ENCODE results near the gene MYO1E.

Gene MYO1E

DNA sequence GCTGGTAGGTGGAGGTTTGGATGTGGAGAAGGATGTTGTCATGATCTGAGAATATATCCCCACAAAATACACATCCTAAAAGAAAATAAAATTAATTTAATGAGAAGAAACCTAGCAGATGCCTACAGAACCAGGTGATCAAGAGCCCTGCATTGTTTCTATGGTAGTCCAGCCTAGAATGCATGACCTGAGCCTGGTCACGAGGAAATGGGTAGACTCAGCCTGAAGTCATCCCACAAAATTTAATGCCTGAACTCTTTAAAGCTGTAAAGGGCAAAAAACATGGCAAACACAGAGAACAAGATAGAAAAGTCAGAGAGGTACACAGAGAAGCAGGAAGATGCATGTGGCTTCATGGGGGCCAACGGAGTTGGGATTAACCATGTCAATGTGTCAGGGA lies 130.0 kb downstream of the MYO1E start:
- TF ChIP-seq OSR1 (CRISPR knock-in tag; IDR thresholded peaks at IDR 0.05): no peak
- TF ChIP-seq ZFP3 (CRISPR knock-in tag; IDR thresholded peaks at IDR 0.05): no peak
- TF ChIP-seq TOX (CRISPR knock-in tag; IDR thresholded peaks at IDR 0.05; ENCODE audit: borderline replicate concordance): no peak
- no peak for TF ChIP-seq ISL1 (CRISPR knock-in tag; IDR thresholded peaks at IDR 0.05)
- no peak for TF ChIP-seq RARB (CRISPR knock-in tag; IDR thresholded peaks at IDR 0.05)
- TF ChIP-seq ZNF70 (CRISPR knock-in tag; IDR thresholded peaks at IDR 0.05): no peak

DNA sequence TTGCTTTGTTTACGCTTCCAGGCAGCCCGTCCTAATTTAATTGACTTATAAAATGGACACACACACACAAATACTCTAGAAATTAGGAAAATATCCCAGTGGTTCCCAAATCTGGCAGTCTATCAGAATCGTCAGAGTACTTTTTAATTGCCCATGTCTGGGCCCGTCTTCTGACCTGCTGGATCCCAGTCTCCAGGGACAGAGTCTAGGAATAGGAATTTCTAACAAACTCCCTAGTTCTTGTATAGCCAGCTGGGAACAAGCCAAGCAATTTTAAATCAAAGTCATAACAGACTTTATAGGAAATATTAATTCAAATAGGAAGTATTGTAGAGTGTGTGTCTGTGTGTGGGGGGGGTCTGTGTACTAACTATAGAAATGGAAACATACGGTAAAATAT lies 132.6 kb downstream of the MYO1E start:
- no peak for TF ChIP-seq ESRRG (CRISPR knock-in tag; IDR thresholded peaks at IDR 0.05)
- TF ChIP-seq, protein P1, sequence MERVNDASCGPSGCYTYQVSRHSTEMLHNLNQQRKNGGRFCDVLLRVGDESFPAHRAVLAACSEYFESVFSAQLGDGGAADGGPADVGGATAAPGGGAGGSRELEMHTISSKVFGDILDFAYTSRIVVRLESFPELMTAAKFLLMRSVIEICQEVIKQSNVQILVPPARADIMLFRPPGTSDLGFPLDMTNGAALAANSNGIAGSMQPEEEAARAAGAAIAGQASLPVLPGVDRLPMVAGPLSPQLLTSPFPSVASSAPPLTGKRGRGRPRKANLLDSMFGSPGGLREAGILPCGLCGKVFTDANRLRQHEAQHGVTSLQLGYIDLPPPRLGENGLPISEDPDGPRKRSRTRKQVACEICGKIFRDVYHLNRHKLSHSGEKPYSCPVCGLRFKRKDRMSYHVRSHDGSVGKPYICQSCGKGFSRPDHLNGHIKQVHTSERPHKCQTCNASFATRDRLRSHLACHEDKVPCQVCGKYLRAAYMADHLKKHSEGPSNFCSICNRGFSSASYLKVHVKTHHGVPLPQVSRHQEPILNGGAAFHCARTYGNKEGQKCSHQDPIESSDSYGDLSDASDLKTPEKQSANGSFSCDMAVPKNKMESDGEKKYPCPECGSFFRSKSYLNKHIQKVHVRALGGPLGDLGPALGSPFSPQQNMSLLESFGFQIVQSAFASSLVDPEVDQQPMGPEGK (CRISPR knock-in tag; IDR thresholded peaks at IDR 0.05; ENCODE audit: borderline replicate concordance): no peak
- no peak for TF ChIP-seq ZNF70 (CRISPR knock-in tag; IDR thresholded peaks at IDR 0.05)
- no peak for TF ChIP-seq ZC3H10 (CRISPR knock-in tag; IDR thresholded peaks at IDR 0.05)
- TF ChIP-seq TCF4 (CRISPR knock-in tag; IDR thresholded peaks at IDR 0.05; ENCODE audit: borderline replicate concordance): no peak
- no peak for TF ChIP-seq PPARA (CRISPR knock-in tag; IDR thresholded peaks at IDR 0.05; ENCODE audit: borderline replicate concordance)
- TF ChIP-seq, protein P2, sequence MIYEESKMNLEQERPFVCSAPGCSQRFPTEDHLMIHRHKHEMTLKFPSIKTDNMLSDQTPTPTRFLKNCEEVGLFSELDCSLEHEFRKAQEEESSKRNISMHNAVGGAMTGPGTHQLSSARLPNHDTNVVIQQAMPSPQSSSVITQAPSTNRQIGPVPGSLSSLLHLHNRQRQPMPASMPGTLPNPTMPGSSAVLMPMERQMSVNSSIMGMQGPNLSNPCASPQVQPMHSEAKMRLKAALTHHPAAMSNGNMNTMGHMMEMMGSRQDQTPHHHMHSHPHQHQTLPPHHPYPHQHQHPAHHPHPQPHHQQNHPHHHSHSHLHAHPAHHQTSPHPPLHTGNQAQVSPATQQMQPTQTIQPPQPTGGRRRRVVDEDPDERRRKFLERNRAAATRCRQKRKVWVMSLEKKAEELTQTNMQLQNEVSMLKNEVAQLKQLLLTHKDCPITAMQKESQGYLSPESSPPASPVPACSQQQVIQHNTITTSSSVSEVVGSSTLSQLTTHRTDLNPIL (CRISPR knock-in tag; IDR thresholded peaks at IDR 0.05; ENCODE audit: low read depth): no peak
- TF ChIP-seq RARB (CRISPR knock-in tag; IDR thresholded peaks at IDR 0.05): no peak
- TF ChIP-seq ARNTL (CRISPR knock-in tag; IDR thresholded peaks at IDR 0.05; ENCODE audit: borderline replicate concordance, low read depth): no peak
- no peak for TF ChIP-seq ISL1 (CRISPR knock-in tag; IDR thresholded peaks at IDR 0.05)
- no peak for TF ChIP-seq SNAI2 (CRISPR knock-in tag; IDR thresholded peaks at IDR 0.05)
- TF ChIP-seq, protein P3, sequence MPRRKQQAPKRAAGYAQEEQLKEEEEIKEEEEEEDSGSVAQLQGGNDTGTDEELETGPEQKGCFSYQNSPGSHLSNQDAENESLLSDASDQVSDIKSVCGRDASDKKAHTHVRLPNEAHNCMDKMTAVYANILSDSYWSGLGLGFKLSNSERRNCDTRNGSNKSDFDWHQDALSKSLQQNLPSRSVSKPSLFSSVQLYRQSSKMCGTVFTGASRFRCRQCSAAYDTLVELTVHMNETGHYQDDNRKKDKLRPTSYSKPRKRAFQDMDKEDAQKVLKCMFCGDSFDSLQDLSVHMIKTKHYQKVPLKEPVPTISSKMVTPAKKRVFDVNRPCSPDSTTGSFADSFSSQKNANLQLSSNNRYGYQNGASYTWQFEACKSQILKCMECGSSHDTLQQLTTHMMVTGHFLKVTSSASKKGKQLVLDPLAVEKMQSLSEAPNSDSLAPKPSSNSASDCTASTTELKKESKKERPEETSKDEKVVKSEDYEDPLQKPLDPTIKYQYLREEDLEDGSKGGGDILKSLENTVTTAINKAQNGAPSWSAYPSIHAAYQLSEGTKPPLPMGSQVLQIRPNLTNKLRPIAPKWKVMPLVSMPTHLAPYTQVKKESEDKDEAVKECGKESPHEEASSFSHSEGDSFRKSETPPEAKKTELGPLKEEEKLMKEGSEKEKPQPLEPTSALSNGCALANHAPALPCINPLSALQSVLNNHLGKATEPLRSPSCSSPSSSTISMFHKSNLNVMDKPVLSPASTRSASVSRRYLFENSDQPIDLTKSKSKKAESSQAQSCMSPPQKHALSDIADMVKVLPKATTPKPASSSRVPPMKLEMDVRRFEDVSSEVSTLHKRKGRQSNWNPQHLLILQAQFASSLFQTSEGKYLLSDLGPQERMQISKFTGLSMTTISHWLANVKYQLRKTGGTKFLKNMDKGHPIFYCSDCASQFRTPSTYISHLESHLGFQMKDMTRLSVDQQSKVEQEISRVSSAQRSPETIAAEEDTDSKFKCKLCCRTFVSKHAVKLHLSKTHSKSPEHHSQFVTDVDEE (CRISPR knock-in tag; IDR thresholded peaks at IDR 0.05): no peak
- TF ChIP-seq, protein P4, sequence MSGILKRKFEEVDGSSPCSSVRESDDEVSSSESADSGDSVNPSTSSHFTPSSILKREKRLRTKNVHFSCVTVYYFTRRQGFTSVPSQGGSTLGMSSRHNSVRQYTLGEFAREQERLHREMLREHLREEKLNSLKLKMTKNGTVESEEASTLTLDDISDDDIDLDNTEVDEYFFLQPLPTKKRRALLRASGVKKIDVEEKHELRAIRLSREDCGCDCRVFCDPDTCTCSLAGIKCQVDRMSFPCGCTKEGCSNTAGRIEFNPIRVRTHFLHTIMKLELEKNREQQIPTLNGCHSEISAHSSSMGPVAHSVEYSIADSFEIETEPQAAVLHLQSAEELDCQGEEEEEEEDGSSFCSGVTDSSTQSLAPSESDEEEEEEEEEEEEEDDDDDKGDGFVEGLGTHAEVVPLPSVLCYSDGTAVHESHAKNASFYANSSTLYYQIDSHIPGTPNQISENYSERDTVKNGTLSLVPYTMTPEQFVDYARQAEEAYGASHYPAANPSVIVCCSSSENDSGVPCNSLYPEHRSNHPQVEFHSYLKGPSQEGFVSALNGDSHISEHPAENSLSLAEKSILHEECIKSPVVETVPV (CRISPR knock-in tag; IDR thresholded peaks at IDR 0.05): no peak
- TF ChIP-seq BACH2 (CRISPR knock-in tag; IDR thresholded peaks at IDR 0.05; ENCODE audit: borderline replicate concordance): no peak
- TF ChIP-seq, protein P5, sequence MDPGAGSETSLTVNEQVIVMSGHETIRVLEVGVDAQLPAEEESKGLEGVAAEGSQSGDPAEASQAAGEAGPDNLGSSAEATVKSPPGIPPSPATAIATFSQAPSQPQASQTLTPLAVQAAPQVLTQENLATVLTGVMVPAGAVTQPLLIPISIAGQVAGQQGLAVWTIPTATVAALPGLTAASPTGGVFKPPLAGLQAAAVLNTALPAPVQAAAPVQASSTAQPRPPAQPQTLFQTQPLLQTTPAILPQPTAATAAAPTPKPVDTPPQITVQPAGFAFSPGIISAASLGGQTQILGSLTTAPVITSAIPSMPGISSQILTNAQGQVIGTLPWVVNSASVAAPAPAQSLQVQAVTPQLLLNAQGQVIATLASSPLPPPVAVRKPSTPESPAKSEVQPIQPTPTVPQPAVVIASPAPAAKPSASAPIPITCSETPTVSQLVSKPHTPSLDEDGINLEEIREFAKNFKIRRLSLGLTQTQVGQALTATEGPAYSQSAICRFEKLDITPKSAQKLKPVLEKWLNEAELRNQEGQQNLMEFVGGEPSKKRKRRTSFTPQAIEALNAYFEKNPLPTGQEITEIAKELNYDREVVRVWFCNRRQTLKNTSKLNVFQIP (CRISPR knock-in tag; IDR thresholded peaks at IDR 0.05; ENCODE audit: borderline replicate concordance, low read depth): no peak
- no peak for TF ChIP-seq TOX (CRISPR knock-in tag; IDR thresholded peaks at IDR 0.05; ENCODE audit: borderline replicate concordance)
- TF ChIP-seq OSR1 (CRISPR knock-in tag; IDR thresholded peaks at IDR 0.05): no peak
- no peak for TF ChIP-seq ZNF565 (CRISPR knock-in tag; conservative IDR thresholded peaks at IDR 0.05; ENCODE audit: low read depth)
- no peak for TF ChIP-seq ZFP30 (CRISPR knock-in tag; IDR thresholded peaks at IDR 0.05)
- no peak for ATAC-seq

More for the DNA sequence above, 130.0 kb downstream of the MYO1E start:
- no peak for ATAC-seq

DNA sequence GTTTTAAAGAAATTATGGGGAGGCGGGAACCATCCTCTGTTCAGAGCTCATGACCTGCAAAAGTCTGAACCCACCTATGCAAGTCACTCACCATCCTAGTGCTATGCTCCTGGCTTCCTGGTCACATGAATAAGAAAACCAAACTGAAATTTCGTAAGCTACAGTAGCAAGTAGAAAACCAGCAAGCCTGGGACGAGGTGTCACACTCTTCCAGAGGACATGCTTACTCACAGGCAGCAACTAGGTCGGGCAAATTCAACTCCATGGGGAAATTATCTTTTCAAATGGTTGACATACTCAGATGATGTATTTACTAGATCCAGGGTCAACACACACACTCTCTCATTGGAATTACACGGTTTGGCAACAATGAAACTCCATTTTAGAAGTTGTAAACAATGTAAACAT lies 134.7 kb downstream of the MYO1E start:
- ATAC-seq: no peak
- TF ChIP-seq, protein P1 (CRISPR knock-in tag; IDR thresholded peaks at IDR 0.05; ENCODE audit: borderline replicate concordance): no peak
- TF ChIP-seq, protein P3 (CRISPR knock-in tag; IDR thresholded peaks at IDR 0.05): no peak
- TF ChIP-seq, protein P5 (CRISPR knock-in tag; IDR thresholded peaks at IDR 0.05; ENCODE audit: borderline replicate concordance, low read depth): no peak
- TF ChIP-seq ZNF8 (CRISPR knock-in tag; IDR thresholded peaks at IDR 0.05) (no peak), TOX (CRISPR knock-in tag; IDR thresholded peaks at IDR 0.05; ENCODE audit: borderline replicate concordance) (no peak), CSDC2 (CRISPR knock-in tag; IDR thresholded peaks at IDR 0.05) (no peak), ARNTL (CRISPR knock-in tag; IDR thresholded peaks at IDR 0.05; ENCODE audit: borderline replicate concordance, low read depth) (no peak), ZC3H10 (CRISPR knock-in tag; IDR thresholded peaks at IDR 0.05) (no peak)
